Esophagus muscularis mucosa (tissue), 4 donors: ENCODE measurements around the gene RASAL1. TPM values are rescaled to one million over a fixed set of nuclear protein-coding genes. Genes with fewer than 3 reads are reported as not detected.
"Not testable (repeated sequence)": the region's sequence is repeated elsewhere in the genome, so short reads cannot be mapped to it uniquely, and the experiment has no call there.

ENCODE experiments used
- DNase-seq: peaks from one replicate; pipeline ENCODE4 v3.0.0-alpha.2; 2017; ENCODE audit errors: extremely low spot score
- H3K27ac ChIP-seq, 4 donors: fragments of 200-600 bp; sonication (generic); replicated peaks in 1 of 4; 1 replicate in 3 of 4; 2 replicates in 1 of 4; pipeline ENCODE4 v1.5.1; 2016 to 2019; ENCODE audit warnings: mild to moderate bottlenecking in 1 of 4
- H3K27me3 ChIP-seq, 4 donors: fragments of 200-600 bp; sonication (generic); one replicate each; pipeline versions ENCODE4 v1.5.1 to v1.6.0; 2016 to 2019
- H3K36me3 ChIP-seq, 4 donors: fragments of 200-600 bp; sonication (generic); one replicate each; pipeline ENCODE4 v1.5.1; 2016 to 2019
- H3K4me1 ChIP-seq, 4 donors: fragments of 200-600 bp; sonication (generic); one replicate each; pipeline ENCODE4 v1.5.1; 2016 to 2019
- H3K4me3 ChIP-seq, 4 donors: fragments of 200-600 bp; sonication (generic); 1 replicate in 2 of 4; 2 replicates in 2 of 4; pipeline ENCODE4 v1.5.1; 2016 to 2019; ENCODE audit warnings: mild to moderate bottlenecking in 4 of 4, moderate library complexity in 1 of 4
- H3K9me3 ChIP-seq, 4 donors: fragments of 200-600 bp; sonication (generic); 1 replicate in 3 of 4; 2 replicates in 1 of 4; pipeline ENCODE4 v1.5.1; 2016 to 2019
- EP300 ChIP-seq: sonication (generic); formaldehyde crosslinking; IDR thresholded peaks from one replicate; pipeline ENCODE4 v1.6.1; 2017; ENCODE audit warnings: antibody characterized with exemption
- POLR2A ChIP-seq: fragments of 450-650 bp; IDR thresholded peaks from one replicate; pipeline ENCODE4 v1.6.1; 2017; ENCODE audit warnings: antibody characterized with exemption, moderate library complexity, mild to moderate bottlenecking, low read depth
- POLR2AphosphoS5 ChIP-seq, 2 donors: sonication (generic); formaldehyde crosslinking; IDR thresholded peaks; one replicate each; pipeline ENCODE4 v1.6.1; 2017; ENCODE audit warnings: antibody characterized with exemption in 2 of 2
- WGBS: methylation state at CpG from one replicate; pipeline ENCODE4 v1.1.5; 2018; 5-methylcytosine and 5-hydroxymethylcytosine counted together
- intact Hi-C: fragments of 100-400 bp; cut with DNase I; formaldehyde crosslinking; loops from one replicate; pipeline ENCODE4 v1.15.1; 2023
- total RNA-seq, 4 donors: library from RNA; depleted of rRNA; stranded (reverse); fragments of >200 nt; gene quantifications; one replicate each; pipeline versions ENCODE4 v1.1.0 to v1.2.1, GENCODE V29; 2016
- TF ChIP-seq, protein P1 (sequence below), 3 experiments: fragments of 200-600 bp in 2 of 3; fragments of 450-650 bp in 1 of 3; sonication (generic) in 2 of 3; IDR thresholded peaks; one replicate each; pipeline ENCODE4 v1.5.1; 2017 to 2019; ENCODE audit warnings: antibody characterized with exemption in 3 of 3, mild to moderate bottlenecking in 2 of 3, moderate library complexity in 1 of 3

The RASAL1 gene
- total RNA-seq, 4 donors from 2014 or later: 0.17 TPM; not detected in 3

DNA sequence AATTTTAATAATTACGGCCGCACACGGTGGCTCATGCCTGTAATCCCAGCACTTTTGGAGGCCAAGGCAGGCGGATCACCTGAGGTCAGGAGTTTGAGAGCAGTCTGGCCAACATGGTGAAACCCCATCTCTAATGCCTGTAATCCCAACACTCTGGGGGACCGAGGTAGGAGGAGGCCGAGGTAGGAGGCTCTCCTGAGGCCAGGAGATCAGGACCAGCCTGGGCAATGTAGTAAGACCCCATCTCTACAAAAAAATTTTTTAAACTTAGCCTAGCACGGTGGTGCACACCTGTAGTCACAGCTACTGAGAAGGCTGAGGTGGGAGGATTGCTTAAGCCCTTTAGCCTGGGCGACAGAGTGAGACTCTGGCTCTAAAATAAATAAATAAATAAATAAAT lies 8.4 kb upstream of the RASAL1 start:
- intact Hi-C loops: no loop called here
- Histone ChIP-seq H3K27ac (no peak overlapping the region), H3K9me3 (peaks cover 0 to 6% (median 0%) of the 10 kb centered on the region in 4 donors), H3K4me1 (no peaks in the 10 kb centered on the region), H3K4me3 (no peak overlapping the region), H3K27me3 (peaks cover 0 to 8% (median 0%) of the 10 kb centered on the region in 4 donors), H3K36me3 (no peaks in the 10 kb centered on the region)
- WGBS: 88% methylated on average over 8 of the region's 8 CpGs
- TF ChIP-seq POLR2AphosphoS5 (IDR thresholded peaks at IDR 0.05) (no peak), POLR2A (no peak), EP300 (no peak)
- TF ChIP-seq, protein P1, sequence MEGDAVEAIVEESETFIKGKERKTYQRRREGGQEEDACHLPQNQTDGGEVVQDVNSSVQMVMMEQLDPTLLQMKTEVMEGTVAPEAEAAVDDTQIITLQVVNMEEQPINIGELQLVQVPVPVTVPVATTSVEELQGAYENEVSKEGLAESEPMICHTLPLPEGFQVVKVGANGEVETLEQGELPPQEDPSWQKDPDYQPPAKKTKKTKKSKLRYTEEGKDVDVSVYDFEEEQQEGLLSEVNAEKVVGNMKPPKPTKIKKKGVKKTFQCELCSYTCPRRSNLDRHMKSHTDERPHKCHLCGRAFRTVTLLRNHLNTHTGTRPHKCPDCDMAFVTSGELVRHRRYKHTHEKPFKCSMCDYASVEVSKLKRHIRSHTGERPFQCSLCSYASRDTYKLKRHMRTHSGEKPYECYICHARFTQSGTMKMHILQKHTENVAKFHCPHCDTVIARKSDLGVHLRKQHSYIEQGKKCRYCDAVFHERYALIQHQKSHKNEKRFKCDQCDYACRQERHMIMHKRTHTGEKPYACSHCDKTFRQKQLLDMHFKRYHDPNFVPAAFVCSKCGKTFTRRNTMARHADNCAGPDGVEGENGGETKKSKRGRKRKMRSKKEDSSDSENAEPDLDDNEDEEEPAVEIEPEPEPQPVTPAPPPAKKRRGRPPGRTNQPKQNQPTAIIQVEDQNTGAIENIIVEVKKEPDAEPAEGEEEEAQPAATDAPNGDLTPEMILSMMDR (IDR thresholded peaks at IDR 0.05): no peak
- no peak for DNase-seq

DNA sequence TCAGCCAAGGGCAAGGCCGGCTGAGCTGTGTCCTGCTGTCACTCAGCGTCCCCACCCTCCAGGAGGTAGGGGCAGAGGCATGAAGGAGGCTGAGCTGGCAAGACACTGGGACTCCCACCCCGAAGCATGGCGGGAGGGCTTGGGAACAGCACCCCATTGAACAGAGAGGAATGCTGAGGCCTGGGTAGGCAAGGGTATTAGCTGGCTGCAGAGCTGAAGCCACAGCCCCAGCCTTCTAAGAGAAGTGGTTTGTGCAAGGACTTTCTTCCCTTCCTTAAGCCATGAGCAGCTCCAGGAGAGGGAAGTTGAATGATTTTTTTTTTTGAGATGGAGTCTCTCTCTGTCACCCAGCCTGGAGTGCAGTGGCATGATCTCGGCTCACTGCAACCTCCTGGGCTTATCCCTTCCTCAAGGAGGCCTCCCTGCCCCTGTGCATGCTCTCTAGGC lies 7.3 kb upstream of the RASAL1 start:
- TF ChIP-seq POLR2A (no peak), EP300 (no peak), POLR2AphosphoS5 (IDR thresholded peaks at IDR 0.05) (no peak)
- TF ChIP-seq, protein P1 (IDR thresholded peaks at IDR 0.05): no peak
- WGBS: 67% methylated on average over 5 of the region's 5 CpGs
- DNase-seq: no peak
- Histone ChIP-seq H3K9me3 (peaks cover 0 to 6% (median 0%) of the 10 kb centered on the region in 4 donors), H3K4me1 (no peaks in the 10 kb centered on the region), H3K4me3 (no peak overlapping the region), H3K27me3 (peaks cover 0 to 13% (median 0%) of the 10 kb centered on the region in 4 donors), H3K36me3 (no peaks in the 10 kb centered on the region), H3K27ac (peak overlapping the region in 1 of 4 donors; percentile 35)
- intact Hi-C loops: no loop called here

DNA sequence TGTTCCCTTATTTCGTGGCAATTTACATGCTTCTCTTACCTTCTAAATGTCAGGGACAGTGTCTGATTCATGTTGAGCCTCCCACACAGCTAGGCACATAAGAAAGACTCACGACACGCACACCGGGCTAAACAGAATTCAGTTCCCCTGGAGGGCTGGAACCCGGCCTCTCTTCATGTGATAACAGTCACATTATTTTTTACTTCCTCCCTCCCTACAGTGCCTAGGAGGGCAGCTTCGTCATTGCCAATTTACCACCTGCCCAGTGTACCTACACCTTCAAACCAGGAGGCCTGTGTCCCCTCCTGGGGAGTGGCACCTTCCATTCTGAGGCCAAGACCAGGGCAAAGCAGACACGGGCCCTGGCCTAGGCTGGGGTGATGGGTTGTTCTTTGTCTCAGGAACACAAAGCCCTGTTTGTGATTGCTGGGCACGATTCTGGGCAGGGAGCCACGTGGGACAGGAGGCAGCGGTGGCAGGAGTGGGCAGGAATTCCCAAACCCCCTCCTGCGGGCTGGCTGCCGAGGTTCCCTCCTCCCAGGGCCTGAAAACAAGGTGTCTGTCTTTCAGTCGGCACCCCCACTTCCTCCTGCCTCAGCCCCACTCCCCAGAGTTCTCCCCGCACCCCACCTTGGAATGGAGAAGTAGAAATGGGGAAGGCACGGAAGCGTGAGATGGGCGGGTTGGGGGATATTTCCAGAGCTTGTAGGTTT lies 6.8 kb upstream of the RASAL1 start:
- DNase-seq: no peak
- intact Hi-C loops: no loop called here
- Histone ChIP-seq H3K27me3 (peaks cover 0 to 19% (median 0%) of the 10 kb centered on the region in 4 donors), H3K36me3 (no peaks in the 10 kb centered on the region), H3K4me1 (no peaks in the 10 kb centered on the region), H3K9me3 (peaks cover 0 to 6% (median 0%) of the 10 kb centered on the region in 4 donors), H3K27ac (peak overlapping the region in 3 of 4 donors; percentile 33 to 40 (median 35)), H3K4me3 (no peak overlapping the region)
- WGBS: 70% methylated on average over 17 of the region's 17 CpGs
- TF ChIP-seq POLR2A: no peak
- no peak for TF ChIP-seq POLR2AphosphoS5 (IDR thresholded peaks at IDR 0.05)
- TF ChIP-seq EP300: no peak
- TF ChIP-seq, protein P1 (IDR thresholded peaks at IDR 0.05): no peak

DNA sequence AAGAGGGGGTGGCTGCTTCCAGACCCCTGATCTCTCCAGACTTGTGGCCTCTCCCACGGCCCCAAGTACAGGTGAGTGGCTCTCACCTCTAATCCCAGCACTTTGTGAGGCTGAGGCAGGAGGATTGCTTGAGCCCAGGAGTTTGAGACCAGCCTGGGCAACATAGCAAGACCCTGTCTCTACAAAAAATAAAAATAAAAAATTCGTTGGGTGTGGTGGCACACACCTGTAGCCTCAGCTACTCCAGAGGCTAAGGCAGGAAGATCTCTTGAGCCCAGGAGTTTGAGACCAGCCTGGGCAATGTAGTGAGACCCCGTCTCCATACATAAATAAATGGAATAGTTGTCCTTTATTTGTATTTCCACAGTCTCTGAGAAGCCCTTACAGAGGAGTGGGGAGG lies 6.2 kb upstream of the RASAL1 start:
- H3K9me3 ChIP-seq, H3K4me3 ChIP-seq, H3K36me3 ChIP-seq, intact Hi-C loops, DNase-seq, H3K4me1 ChIP-seq: not testable (repeated sequence)
- Histone ChIP-seq H3K27ac (peak overlapping the region in 1 of 4 donors; percentile 40), H3K27me3 (peaks cover 0 to 25% (median 0%) of the 10 kb centered on the region in 4 donors)
- whole genome bisulfite sequencing: 73% methylated on average over 3 of the region's 3 CpGs

DNA sequence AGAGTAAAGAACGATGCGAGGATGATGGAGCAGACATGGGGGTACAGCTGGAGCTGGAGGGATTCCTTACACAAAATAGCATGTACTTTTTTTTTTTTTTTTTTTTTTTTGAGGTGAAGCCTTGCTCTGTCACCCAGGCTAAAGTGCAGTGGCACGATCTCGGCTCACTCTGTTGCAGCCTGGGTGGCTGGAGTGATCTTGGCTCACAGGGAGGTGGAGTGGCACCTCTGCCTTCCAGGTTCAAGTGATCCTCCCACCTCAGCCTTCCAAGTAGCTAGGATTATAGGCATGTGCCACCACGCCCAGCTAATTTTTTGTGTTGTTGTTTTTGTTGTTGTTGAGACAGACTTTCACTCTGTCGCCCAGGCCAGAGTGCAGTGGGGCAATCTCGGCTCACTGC lies 5.1 kb upstream of the RASAL1 start:
- no peaks in the 10 kb centered on the region for H3K9me3 ChIP-seq
- WGBS: 83% methylated on average over 7 of the region's 7 CpGs
- H3K27ac ChIP-seq: no peak overlapping the region
- no peak overlapping the region for H3K4me3 ChIP-seq
- H3K27me3 ChIP-seq: peaks cover 0 to 35% (median 0%) of the 10 kb centered on the region in 4 donors
- intact Hi-C loops: no loop called here
- TF ChIP-seq POLR2A (no peak), EP300 (no peak), POLR2AphosphoS5 (IDR thresholded peaks at IDR 0.05) (no peak)
- TF ChIP-seq, protein P1 (IDR thresholded peaks at IDR 0.05): no peak
- no peak for DNase-seq
- no peaks in the 10 kb centered on the region for H3K36me3 ChIP-seq
- peaks cover 0 to 5% (median 1%) of the 10 kb centered on the region in 4 donors for H3K4me1 ChIP-seq
